ENCODE results near the gene BPIFB4.

GRCh38 chr20:33127422-33128097, 48.1 kb downstream of the BPIFB4 start:
- no peak for TF ChIP-seq EZH2phosphoT487 (IDR thresholded peaks at IDR 0.05; ENCODE audit: insufficient read depth, low read depth)
- TF ChIP-seq EZH2 (IDR thresholded peaks at IDR 0.05; ENCODE audit: insufficient read depth, poor library complexity, severe bottlenecking), result no peak

Measured in GM23248 (cell line).